Colonic mucosa (tissue), 4 donors: ENCODE measurements around the gene NUPR2. TPM values are rescaled to one million over a fixed set of nuclear protein-coding genes. Genes with fewer than 3 reads are reported as not detected.
"Not testable (repeated sequence)": the region's sequence is repeated elsewhere in the genome, so short reads cannot be mapped to it uniquely, and the experiment has no call there.

Experiments
- DNase-seq: peaks from one replicate; pipeline ENCODE4 v3.0.0-alpha.2; 2020
- H3K27ac ChIP-seq: fragments of 200-600 bp; one replicate; pipeline ENCODE4 v1.8.0; 2021
- H3K27me3 ChIP-seq: fragments of 200-600 bp; one replicate; pipeline ENCODE4 v1.8.0; 2021
- H3K36me3 ChIP-seq: fragments of 200-600 bp; one replicate; pipeline ENCODE4 v1.8.0; 2021
- H3K4me1 ChIP-seq: fragments of 200-600 bp; one replicate; pipeline ENCODE4 v1.8.0; 2021; ENCODE audit warnings: mild to moderate bottlenecking
- H3K4me3 ChIP-seq: fragments of 200-600 bp; one replicate; pipeline ENCODE4 v1.8.0; 2021
- H3K9ac ChIP-seq, 2 donors: one replicate each; pipeline ENCODE4 v1.7.0; 2013; ENCODE audit warnings: control low read depth in 2 of 2, low read depth in 2 of 2, low read length in 2 of 2
- H3K9me3 ChIP-seq: fragments of 200-600 bp; one replicate; pipeline ENCODE4 v1.8.0; 2021
- CTCF ChIP-seq: fragments of 200-600 bp; IDR thresholded peaks from one replicate; pipeline ENCODE4 v1.8.0; 2022; ENCODE audit warnings: antibody characterized with exemption, mild to moderate bottlenecking
- intact Hi-C: fragments of 100-400 bp; cut with DNase I; formaldehyde crosslinking; loops from one replicate; pipeline ENCODE4 v1.14.1; 2022
- total RNA-seq, 2 donors: library from RNA; stranded (reverse); fragmentation: NEBNext Ultra II Directional in 1 of 2; extraction: Animal tissue kit (Norgen Biotek cat#: 25700) in 1 of 2; gene quantifications; one replicate each; pipeline ENCODE4 v1.2.1, GENCODE V29; 2021
- donor health status: healthy.
- donor health status: DM: no; HTN: no; CAD: no.
- donor health status: DM: no; HTN: no; CAD: no.

The NUPR2 gene
- total RNA-seq, result 1 to 10 TPM; 1.3 to 2.5 TPM

- intact Hi-C loops, result no loop called here
Observed at GRCh38 chr7:56115852-56116538, at the start of gene NUPR2. Gene NUPR2, minus strand, starts transcription at chr7:56116417. Its CDS starts 103 bp downstream, at chr7:56116314.

GRCh38 chr7:56157238-56157790, 41.1 kb upstream of the NUPR2 start:
- Histone ChIP-seq H3K9ac (no peak overlapping the region), H3K4me1 (no peaks in the 10 kb centered on the region), H3K27me3 (no peaks in the 10 kb centered on the region), H3K9me3 (no peaks in the 10 kb centered on the region), H3K27ac (no peak overlapping the region), H3K4me3 (no peak overlapping the region), H3K36me3 (no peaks in the 10 kb centered on the region)
- TF ChIP-seq CTCF, result no peak
- DNase-seq, result no peak
- intact Hi-C loops, result no loop called here

More at GRCh38 chr7:56115852-56116538, at the start of gene NUPR2:
- Histone ChIP-seq H3K27ac (no peak within 1 kb of the TSS), H3K36me3 (no peaks in the 10 kb centered on the region), H3K27me3 (no peaks in the 10 kb centered on the region), H3K4me1 (no peaks in the 10 kb centered on the region), H3K4me3 (peak within 1 kb of the TSS; percentile 11), H3K9ac (peak within 1 kb of the TSS in 1 of 2 donors; percentile 12), H3K9me3 (no peaks in the 10 kb centered on the region)
- TF ChIP-seq CTCF, result no peak
- DNase-seq, result peak; percentile 39

GRCh38 chr7:56131062-56131461, 14.8 kb upstream of the NUPR2 start:
- H3K4me1 ChIP-seq, H3K4me3 ChIP-seq, H3K36me3 ChIP-seq, intact Hi-C loops, H3K9ac ChIP-seq, H3K27ac ChIP-seq, DNase-seq, H3K9me3 ChIP-seq, H3K27me3 ChIP-seq: not testable (repeated sequence)

GRCh38 chr7:56127241-56127975, 11.2 kb upstream of the NUPR2 start:
- Histone ChIP-seq H3K36me3 (no peaks in the 10 kb centered on the region), H3K9me3 (no peaks in the 10 kb centered on the region), H3K4me3 (no peak overlapping the region), H3K9ac (no peak overlapping the region), H3K4me1 (no peaks in the 10 kb centered on the region), H3K27me3 (no peaks in the 10 kb centered on the region), H3K27ac (no peak overlapping the region)
- no peak for DNase-seq
- TF ChIP-seq CTCF, result no peak
- intact Hi-C loops, result no loop called here

DNA sequence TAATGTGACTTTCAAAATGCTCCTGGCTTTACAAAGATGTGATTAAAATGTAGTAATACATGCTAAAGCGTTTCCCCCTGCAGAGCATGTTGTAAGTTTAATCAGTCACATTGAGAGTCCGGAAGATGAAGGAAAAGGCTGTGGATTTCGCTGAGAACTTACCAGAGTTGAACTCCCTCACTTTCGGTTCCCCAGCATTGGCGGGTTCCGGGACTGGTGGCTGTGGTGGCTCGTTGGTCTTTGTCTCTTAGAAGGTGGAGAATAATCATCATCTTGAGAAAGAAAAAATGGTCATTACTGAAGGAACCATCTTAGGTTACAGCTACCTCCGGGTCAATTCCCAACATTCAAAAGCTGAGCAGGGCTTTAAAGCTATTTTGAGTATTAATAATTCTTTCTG, 9.6 kb upstream of the NUPR2 start:
- Histone ChIP-seq H3K9me3 (no peaks in the 10 kb centered on the region), H3K4me1 (no peaks in the 10 kb centered on the region), H3K27me3 (no peaks in the 10 kb centered on the region), H3K4me3 (no peak overlapping the region), H3K36me3 (no peaks in the 10 kb centered on the region), H3K27ac (no peak overlapping the region), H3K9ac (no peak overlapping the region)
- no peak for TF ChIP-seq CTCF
- DNase-seq, result no peak
- intact Hi-C loops, result no loop called here

GRCh38 chr7:56124981-56125380, 8.8 kb upstream of the NUPR2 start:
- Histone ChIP-seq H3K27ac (no peak overlapping the region), H3K4me1 (no peaks in the 10 kb centered on the region), H3K27me3 (no peaks in the 10 kb centered on the region), H3K9ac (no peak overlapping the region), H3K9me3 (no peaks in the 10 kb centered on the region), H3K4me3 (no peak overlapping the region), H3K36me3 (no peaks in the 10 kb centered on the region)
- DNase-seq, result no peak
- intact Hi-C loops, result no loop called here
- no peak for TF ChIP-seq CTCF
